Measurements from ENCODE around the gene TTC9C.

TTC9C gene

DNA sequence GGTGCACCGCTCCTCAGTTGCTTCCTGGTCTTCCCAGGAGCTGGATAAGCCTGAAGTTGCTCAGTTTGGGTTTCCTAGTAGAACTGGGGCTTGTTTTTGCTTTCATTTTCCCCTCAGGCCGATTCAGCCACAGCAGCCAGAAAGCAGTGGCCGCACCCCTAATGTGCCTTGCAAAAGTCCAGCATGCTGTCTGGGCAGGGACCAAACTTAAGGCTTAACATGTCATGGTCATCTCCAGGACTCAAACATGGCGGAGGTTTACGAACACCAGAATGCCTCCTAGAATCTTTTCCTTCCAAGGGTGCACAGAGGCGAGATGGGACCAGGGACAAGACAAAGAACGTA, 18.3 kb upstream of the TTC9C start:
- no peak overlapping the region for H3K4me2 ChIP-seq (ENCODE audit: low read depth, low read length, poor library complexity, severe bottlenecking)
- H3K79me2 ChIP-seq (ENCODE audit: insufficient read depth, low read length) = peaks cover 17% of the 10 kb centered on the region; the same call in 1 of the 2 replicates
- no peaks in the 10 kb centered on the region for H3K9me3 ChIP-seq (ENCODE audit: insufficient read depth, low read depth, low read length)
- no peaks in the 10 kb centered on the region for H3K9me2 ChIP-seq (replicated peaks; ENCODE audit: low read depth, low read length)
- TF ChIP-seq EZH2phosphoT487 (IDR thresholded peaks at IDR 0.05; ENCODE audit: borderline replicate concordance) = no peak
- TF ChIP-seq, protein P1, sequence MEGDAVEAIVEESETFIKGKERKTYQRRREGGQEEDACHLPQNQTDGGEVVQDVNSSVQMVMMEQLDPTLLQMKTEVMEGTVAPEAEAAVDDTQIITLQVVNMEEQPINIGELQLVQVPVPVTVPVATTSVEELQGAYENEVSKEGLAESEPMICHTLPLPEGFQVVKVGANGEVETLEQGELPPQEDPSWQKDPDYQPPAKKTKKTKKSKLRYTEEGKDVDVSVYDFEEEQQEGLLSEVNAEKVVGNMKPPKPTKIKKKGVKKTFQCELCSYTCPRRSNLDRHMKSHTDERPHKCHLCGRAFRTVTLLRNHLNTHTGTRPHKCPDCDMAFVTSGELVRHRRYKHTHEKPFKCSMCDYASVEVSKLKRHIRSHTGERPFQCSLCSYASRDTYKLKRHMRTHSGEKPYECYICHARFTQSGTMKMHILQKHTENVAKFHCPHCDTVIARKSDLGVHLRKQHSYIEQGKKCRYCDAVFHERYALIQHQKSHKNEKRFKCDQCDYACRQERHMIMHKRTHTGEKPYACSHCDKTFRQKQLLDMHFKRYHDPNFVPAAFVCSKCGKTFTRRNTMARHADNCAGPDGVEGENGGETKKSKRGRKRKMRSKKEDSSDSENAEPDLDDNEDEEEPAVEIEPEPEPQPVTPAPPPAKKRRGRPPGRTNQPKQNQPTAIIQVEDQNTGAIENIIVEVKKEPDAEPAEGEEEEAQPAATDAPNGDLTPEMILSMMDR (conservative IDR thresholded peaks at IDR 0.05; ENCODE audit: low read length) = no peak
- H3K9ac ChIP-seq (ENCODE audit: low read depth, low read length, poor library complexity, severe bottlenecking) = no peak overlapping the region
- H3F3A ChIP-seq (ENCODE audit: low read depth) = peaks cover 12% of the 10 kb centered on the region
- H4K20me1 ChIP-seq (ENCODE audit: insufficient read depth, low read length, poor library complexity, severe bottlenecking) = peaks cover 31% of the 10 kb centered on the region
- no peak overlapping the region for H2AFZ ChIP-seq (ENCODE audit: low read length)
- H3K27me3 ChIP-seq (ENCODE audit: insufficient read depth, low read length, poor library complexity, severe bottlenecking) = no peaks in the 10 kb centered on the region
- H3K4me1 ChIP-seq (ENCODE audit: insufficient read depth, low read length, poor library complexity, severe bottlenecking) = peaks cover 10% of the 10 kb centered on the region
- no peak overlapping the region for H3K4me3 ChIP-seq (ENCODE audit: low read length, poor library complexity, severe bottlenecking)
- H3K36me3 ChIP-seq (ENCODE audit: insufficient read depth, low read length) = peaks cover 67% of the 10 kb centered on the region

DNA sequence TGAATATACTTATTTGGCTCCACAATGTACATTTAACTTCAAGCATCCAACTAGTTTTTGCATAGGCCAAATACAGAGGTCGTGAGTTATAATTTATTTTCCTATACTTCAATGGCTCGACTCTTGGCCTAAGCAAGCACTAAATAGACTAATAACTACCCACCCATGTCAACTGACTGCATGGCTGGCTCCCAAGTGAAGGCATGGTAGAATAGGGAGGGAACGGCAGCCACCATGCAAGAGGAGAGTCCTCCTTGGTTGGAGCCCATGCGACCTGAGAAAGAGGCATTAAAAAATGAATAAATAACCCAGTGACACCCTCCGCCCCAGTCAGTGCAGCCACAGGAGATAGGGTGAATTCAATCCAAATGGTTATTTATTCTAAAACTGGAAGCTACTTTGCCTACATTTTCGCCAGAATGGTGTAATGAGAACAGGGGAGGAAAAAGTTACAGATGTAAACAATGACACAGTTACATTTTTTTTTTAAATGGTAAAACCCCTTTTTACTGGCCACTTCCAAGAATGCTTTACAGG, 15.9 kb upstream of the TTC9C start:
- no peaks in the 10 kb centered on the region for H3K9me2 ChIP-seq (replicated peaks; ENCODE audit: low read depth, low read length)

DNA sequence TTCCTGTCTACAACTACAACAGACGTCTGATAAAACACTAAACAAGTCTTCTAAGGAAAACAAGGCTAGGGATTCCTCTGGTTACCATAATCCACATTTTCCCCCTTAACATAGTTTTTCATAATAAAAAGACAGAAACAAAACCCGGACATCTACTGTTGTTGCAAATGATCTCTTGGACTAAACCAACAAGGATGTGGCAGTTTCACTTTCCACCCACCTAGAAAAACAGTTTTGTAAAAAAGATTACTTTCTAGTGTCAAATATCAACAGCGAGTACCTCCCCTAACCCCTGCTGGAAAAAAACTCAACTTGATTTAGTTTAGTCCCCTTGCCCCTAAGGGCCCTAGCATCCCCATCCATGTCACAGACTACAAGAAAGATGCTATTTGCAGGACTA, 15.4 kb upstream of the TTC9C start:
- Histone ChIP-seq H3K4me1 (ENCODE audit: insufficient read depth, low read length, poor library complexity, severe bottlenecking) (peaks cover 3% of the 10 kb centered on the region), H4K20me1 (ENCODE audit: insufficient read depth, low read length, poor library complexity, severe bottlenecking) (peaks cover 53% of the 10 kb centered on the region), H3K4me2 (ENCODE audit: low read depth, low read length, poor library complexity, severe bottlenecking) (no peak overlapping the region), H3K9me2 (replicated peaks; ENCODE audit: low read depth, low read length) (no peaks in the 10 kb centered on the region), H3K79me2 (ENCODE audit: insufficient read depth, low read length) (peaks cover 44% of the 10 kb centered on the region), H3K4me3 (ENCODE audit: low read length, poor library complexity, severe bottlenecking) (no peak overlapping the region), H3K9ac (ENCODE audit: low read depth, low read length, poor library complexity, severe bottlenecking) (no peak overlapping the region), H3K9me3 (ENCODE audit: insufficient read depth, low read depth, low read length) (no peaks in the 10 kb centered on the region), H3F3A (ENCODE audit: low read depth) (peaks cover 7% of the 10 kb centered on the region; the same call in 1 of the 2 replicates), H2AFZ (ENCODE audit: low read length) (no peak overlapping the region), H3K27me3 (ENCODE audit: insufficient read depth, low read length, poor library complexity, severe bottlenecking) (no peaks in the 10 kb centered on the region), H3K36me3 (ENCODE audit: insufficient read depth, low read length) (peaks cover 89% of the 10 kb centered on the region)
- TF ChIP-seq, protein P1 (conservative IDR thresholded peaks at IDR 0.05; ENCODE audit: low read length) = no peak
- TF ChIP-seq EZH2phosphoT487 (IDR thresholded peaks at IDR 0.05; ENCODE audit: borderline replicate concordance) = no peak

More for the DNA sequence above, 15.9 kb upstream of the TTC9C start:
- H2AFZ ChIP-seq (ENCODE audit: low read length) = no peak overlapping the region
- H3K4me2 ChIP-seq (ENCODE audit: low read depth, low read length, poor library complexity, severe bottlenecking) = no peak overlapping the region
- peaks cover 7% of the 10 kb centered on the region; the same call in 1 of the 2 replicates for H3F3A ChIP-seq (ENCODE audit: low read depth)
- no peaks in the 10 kb centered on the region for H3K27me3 ChIP-seq (ENCODE audit: insufficient read depth, low read length, poor library complexity, severe bottlenecking)
- TF ChIP-seq EZH2phosphoT487 (IDR thresholded peaks at IDR 0.05; ENCODE audit: borderline replicate concordance) = no peak
- TF ChIP-seq, protein P1 (conservative IDR thresholded peaks at IDR 0.05; ENCODE audit: low read length) = no peak
- H3K4me3 ChIP-seq (ENCODE audit: low read length, poor library complexity, severe bottlenecking) = no peak overlapping the region
- H4K20me1 ChIP-seq (ENCODE audit: insufficient read depth, low read length, poor library complexity, severe bottlenecking) = peaks cover 48% of the 10 kb centered on the region
- H3K9me3 ChIP-seq (ENCODE audit: insufficient read depth, low read depth, low read length) = no peaks in the 10 kb centered on the region
- peaks cover 39% of the 10 kb centered on the region for H3K79me2 ChIP-seq (ENCODE audit: insufficient read depth, low read length)
- H3K9ac ChIP-seq (ENCODE audit: low read depth, low read length, poor library complexity, severe bottlenecking) = no peak overlapping the region
- H3K36me3 ChIP-seq (ENCODE audit: insufficient read depth, low read length) = peaks cover 89% of the 10 kb centered on the region
- H3K4me1 ChIP-seq (ENCODE audit: insufficient read depth, low read length, poor library complexity, severe bottlenecking) = no peaks in the 10 kb centered on the region

Data from Loucy (cell line).